Fibroblast of villous mesenchyme (primary cell): ENCODE measurements around the gene SUMO1. TPM values are rescaled to one million over a fixed set of nuclear protein-coding genes. Genes with fewer than 3 reads are reported as not detected.
"Not testable (repeated sequence)": the region's sequence is repeated elsewhere in the genome, so short reads cannot be mapped to it uniquely, and the experiment has no call there.

Experiments
- DNase-seq: peaks from one replicate; pipeline ENCODE4 v3.0.0-alpha.2; 2010; ENCODE audit warnings: low read depth
- H3K4me3 ChIP-seq: 2 replicates; pipeline ENCODE4 v1.5.1; 2011; ENCODE audit warnings: low read depth, mild to moderate bottlenecking, low read length
- CTCF ChIP-seq: IDR thresholded peaks from 2 replicates; pipeline ENCODE4 v1.5.1; 2012; ENCODE audit warnings: low read depth, mild to moderate bottlenecking, low read length; ENCODE audit not compliant: insufficient read depth
- total RNA-seq: library from RNA; depleted of rRNA; stranded (reverse); fragments of >200 nt; gene quantifications from 2 replicates; pipeline ENCODE4 v1.2.3, GENCODE V29; 2012

The SUMO1 gene
- total RNA-seq, 1 donor: 167 TPM

- TF ChIP-seq CTCF: no peak
- H3K4me3 ChIP-seq: no peak overlapping the region
- no peak for DNase-seq
Observed at GRCh38 chr2:202269585-202269984, 31.2 kb upstream of the SUMO1 start.

DNA sequence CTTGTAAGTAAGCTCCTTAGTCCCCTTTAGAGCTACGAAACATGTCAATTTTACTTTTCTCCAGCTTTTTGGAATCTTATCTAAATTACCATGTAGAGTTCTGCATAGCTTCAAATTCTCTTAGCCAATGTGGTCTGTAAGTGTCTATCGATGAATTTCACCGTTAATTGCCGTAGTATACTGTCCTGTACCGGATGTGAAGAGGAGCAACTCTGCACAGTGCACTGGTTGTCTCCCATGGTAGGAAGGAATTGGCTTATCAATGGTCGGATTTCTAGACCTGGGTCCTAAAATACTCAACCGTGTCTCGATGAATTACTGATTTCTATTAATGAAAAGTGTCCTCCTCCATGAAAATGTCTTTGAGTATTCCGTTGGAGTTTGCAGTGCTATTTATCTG is 29.1 kb upstream of the SUMO1 start:
- peak; percentile 39 for DNase-seq
- peak overlapping the region; percentile 81 for H3K4me3 ChIP-seq
- no peak for TF ChIP-seq CTCF

DNA sequence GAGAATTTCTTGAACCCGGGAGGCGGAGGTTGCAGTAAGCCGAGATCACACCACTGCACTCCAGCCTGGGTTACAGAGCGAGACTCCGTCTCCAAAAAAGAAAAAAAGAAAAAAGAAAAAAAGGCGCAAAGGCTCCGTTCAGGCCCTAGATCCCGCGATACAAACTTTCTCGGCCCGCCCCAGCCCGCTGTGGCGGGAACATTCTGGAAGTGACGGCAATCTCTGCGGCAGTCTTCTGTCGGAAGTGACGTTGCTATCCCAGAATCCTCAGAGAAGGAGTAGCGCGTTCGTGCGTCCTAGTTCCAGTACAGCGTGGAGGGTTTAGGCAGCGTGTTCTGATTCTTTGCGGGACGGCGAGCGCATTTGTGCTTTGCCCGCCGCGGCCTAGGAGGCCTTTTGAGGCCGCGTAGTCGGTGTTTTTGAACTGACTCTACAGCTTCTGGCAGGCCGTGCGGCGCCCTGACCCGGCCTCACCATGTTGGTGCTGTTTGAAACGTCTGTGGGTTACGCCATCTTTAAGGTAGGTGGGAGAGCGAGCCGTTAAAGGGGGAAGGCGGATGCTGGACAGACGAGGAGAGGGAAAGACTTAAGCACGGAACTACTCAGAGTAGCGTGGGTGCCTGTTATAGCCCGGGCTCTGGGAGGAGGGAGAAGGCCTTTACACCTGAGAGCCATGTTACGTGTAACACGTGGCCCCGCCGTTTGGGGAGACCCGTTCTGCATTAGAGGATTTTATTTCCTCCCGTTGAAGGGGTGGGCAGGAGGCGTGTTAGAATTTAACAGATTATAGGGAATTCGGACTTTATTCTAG is 27.3 kb upstream of the SUMO1 start, which contains the start of gene NOP58:
TSS of gene NOP58 (plus strand) at position 297 of the 811 bp plus-strand sequence. CDS start at position 476, 179 bp downstream.
- peak within 1 kb of the TSS; percentile 81 for H3K4me3 ChIP-seq
- peak; percentile 97 for DNase-seq
- no peak for TF ChIP-seq CTCF

DNA sequence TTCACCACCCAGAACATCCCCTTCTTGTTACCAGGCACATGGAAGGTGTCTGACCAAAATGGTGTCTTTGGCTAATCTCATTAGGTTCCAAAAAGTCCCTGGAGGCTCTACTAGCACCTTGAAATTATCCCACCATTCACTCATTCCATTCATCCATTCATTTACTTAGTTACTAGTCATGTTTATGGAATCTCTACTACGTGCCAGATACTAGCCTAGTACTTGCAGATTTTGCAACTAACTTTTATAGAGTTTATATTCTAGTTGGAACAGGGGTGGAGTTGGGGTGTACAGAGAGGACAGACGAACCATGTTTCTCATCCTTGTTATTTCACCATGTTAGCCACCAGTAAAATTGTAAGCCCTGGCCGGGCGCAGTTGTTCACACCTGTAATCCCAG is 23.1 kb upstream of the SUMO1 start:
- no peak overlapping the region for H3K4me3 ChIP-seq
- no peak for TF ChIP-seq CTCF
- peak; percentile 45 for DNase-seq

- no peak for TF ChIP-seq CTCF
- H3K4me3 ChIP-seq: no peak overlapping the region
- DNase-seq: peak; percentile 19
Observed at GRCh38 chr2:202251494-202251893, 13.1 kb upstream of the SUMO1 start.

- H3K4me3 ChIP-seq: no peak overlapping the region
- no peak for TF ChIP-seq CTCF
- peak; percentile 13 for DNase-seq
Observed at GRCh38 chr2:202249521-202250253, 11.3 kb upstream of the SUMO1 start.

DNA sequence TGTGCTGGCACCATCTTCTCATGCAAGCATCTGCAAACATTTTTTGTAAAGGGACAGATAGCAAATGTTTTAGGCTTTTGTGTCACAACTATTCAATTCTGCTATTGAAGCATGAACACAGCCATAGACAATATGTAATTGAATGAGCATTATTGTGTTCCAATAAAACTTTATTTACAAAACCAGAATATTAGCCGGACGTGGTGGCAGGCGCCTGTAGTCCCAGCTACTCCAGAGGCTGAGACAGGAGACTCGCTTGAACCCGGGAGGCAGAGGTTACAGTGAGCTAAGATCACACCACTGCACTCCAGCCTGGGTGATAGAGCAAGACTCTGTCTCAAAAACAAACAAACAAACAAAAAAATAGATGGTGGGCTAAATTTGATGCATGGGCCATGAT is 9.3 kb upstream of the SUMO1 start:
- not testable (repeated sequence) for DNase-seq

More for the DNA sequence above, 9.3 kb upstream of the SUMO1 start:
- H3K4me3 ChIP-seq: not testable (repeated sequence)
